GM10847 (cell line): ENCODE measurements around the gene EGFR.

ENCODE experiments used
- POLR2A ChIP-seq: IDR thresholded peaks from 2 replicates; pipeline ENCODE4 v1.6.1; 2011; ENCODE audit not compliant: insufficient read length; ENCODE audit errors: extremely low read depth

The EGFR gene

DNA sequence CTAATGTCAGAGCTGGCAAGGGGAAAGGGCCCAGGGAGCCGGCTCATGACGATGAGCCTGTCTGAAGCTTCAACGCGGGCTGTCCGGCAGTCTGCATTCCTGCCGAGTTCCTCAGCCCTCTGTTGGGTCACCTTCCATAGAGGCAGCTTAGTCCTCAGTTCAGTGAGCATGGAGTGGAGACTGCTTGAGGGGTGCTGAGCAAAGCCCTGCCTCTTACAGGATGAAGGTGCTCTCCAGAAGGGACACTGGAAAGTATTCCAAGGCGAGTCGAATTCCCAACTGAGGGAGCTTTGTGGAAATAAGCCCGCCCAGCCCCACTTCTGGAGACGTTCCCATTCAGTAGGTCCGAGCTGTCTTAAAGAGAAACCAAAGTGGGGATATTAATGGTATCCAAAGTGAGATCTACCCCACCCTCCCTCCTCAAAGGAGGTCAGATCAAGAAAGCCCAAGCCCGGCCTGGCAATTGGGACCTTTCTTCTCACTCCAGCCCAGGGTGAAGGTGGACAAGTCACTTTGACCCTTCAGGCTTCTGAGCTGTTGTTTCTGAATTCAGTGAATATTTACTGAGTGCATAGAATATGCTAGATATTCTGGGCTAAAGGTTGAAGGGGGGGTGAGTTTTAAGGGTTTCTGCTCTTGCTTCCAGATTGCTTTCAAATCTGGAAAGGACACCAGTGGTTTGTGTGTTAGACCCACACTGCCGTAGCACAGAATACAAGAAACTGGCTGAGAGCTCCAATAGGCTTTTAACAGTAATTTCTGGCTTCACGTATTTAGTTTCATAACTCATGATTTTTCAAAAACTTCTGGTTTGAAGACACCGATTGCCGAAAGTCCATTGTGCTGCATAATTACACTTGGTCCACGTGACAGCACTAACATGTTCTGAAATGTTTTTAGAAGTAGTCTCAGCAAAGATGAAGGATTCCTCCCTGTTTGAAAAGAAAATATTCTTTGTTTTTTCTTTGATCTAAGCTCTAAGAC is 3.5 kb downstream of the EGFR start:
- no peak for TF ChIP-seq POLR2A

DNA sequence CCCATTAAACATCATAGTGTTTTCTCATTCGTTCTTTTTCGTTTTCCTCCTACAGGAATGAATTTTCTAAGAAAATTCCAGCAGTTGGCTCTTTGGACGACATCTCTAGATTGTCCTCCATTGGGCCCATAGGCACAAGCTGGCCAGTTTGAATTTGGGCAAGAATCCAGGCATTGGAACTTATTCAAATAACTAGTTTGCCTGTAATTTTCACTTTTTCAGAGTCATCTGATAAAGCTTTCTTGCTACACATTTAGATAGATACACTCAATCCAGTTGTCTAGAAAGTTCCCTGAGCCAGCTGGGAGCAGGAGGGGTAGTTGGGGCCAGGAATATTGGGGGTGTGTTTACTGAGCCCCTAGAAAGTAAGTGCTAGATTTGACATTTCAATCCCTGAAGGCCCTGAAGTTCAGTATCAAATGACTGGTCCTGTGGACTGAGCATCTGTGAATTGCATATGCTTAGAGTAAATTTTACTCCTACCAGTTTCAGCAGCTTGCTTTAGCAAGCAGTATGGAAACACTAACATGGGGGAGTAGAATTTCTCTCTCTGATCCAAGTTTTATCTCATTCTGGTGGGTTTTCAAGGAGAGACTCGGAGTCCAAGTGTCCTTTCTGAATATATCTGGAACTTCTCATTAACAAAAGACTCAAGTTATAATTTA is 5.2 kb downstream of the EGFR start:
- no peak for TF ChIP-seq POLR2A

DNA sequence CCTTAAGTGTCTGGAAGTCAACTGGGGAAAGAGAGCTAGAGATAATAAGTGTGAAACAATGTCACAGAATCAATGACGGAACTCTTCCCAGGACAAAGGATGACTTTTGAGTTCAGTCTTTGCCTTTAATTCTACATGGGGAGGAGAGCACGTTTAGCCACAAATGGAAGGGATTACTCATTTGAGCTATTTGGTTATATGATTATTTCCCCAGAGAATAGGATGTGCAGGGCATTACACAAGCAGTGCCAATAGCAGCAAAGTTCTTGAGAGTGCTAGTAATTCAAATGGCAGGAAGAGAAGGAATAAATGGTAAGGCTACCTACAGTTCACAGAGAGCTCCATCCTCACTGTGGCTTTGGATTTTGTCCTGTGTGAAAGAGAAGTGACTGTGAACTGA is 6.0 kb downstream of the EGFR start:
- no peak for TF ChIP-seq POLR2A

DNA sequence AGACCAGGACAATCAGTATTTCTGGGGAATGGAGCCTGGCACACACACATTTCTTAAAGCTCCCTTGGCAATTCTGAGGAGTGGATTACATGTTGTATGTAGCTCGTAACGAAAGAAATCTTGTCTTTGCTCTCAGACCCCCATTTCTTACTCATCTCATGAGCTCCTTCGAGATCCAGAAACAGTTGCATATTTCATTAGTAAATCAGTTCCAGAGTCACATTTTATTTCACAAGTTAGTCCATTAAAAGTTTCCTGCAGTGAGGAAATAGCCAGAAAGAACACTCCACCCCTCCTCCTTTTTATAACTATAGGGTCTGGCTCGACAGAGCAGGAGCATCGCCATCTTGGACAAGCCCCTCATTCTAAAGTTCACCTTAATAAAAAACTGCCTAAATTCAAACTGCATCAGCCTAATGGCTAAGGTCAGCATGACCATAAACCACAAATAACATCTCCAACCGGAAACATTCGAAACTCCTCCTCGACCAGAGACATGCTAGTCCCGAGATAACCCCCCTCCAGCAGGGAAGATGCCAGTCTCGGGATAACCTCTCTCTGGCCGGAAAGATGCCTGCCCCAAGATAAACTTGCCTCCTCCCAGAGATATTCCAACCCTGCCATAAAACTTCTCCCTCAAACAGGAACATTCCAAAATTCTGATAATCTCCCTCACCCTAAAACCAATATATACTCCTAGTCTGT is 7.4 kb downstream of the EGFR start:
- no peak for TF ChIP-seq POLR2A

DNA sequence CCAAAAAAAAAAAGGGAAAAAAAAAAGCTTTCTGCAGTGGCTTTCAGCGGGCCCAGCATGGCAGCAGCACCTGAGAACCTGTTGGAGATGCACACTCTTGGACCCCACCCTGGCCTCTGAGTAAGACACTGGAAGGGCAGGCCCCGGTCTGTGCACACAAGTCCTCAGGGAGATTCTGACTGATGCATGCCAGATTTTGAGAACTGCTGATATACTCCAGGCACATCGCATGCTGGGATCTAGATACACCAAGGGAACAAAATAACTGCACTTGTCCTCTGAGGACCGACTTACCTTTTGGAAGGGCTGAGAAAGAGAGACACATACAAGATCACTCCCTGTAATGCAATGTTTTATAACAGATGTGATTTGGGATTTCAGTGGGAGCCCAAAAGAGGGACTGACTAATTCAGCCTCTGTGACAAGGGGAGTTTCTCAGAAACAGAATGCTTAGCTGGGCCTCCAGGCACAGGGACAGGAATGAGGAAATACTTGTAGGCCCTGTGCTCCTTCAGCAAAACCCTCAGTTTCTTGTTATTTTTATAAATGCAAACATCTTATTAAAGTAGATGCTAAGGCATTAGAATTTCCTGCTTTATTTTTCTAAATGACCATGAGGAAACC is 8.2 kb downstream of the EGFR start:
- no peak for TF ChIP-seq POLR2A

DNA sequence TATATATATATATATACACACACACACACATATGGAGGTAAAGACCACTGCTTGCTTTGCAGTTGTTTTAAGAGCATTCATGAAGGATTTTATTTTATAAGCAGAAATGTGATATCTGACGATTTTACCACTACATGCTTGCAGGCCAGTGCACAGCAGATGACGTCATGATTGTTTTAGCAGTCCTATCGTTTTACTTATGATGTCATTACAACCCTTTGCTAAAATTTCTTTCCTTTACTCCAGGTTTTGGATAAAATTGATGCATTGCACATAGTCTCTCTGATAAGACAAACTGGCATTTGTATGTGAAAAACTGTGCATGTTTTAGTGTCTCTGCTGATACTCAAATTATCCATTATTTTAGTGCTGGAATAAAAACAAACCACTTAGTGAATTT is 9.2 kb downstream of the EGFR start:
- no peak for TF ChIP-seq POLR2A

DNA sequence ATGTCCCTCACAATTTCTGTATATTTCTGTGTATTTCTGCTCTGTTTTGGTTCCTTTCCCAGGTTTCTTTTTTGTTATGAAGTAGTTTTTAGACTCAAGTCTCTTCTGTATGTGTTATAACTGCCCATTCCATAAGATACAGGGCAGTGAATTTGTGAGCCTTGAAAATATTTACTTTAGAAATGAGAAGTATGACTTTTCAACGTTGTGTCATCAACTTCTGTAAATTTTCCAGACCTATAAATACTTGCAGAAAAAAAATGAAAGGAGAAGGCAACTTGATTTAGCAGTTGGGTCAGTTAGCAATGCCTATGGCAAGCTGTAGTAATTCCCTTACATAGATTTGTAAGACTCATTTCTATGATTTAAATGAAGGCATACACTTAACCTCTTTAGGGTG is 11.5 kb downstream of the EGFR start:
- TF ChIP-seq POLR2A = no peak

DNA sequence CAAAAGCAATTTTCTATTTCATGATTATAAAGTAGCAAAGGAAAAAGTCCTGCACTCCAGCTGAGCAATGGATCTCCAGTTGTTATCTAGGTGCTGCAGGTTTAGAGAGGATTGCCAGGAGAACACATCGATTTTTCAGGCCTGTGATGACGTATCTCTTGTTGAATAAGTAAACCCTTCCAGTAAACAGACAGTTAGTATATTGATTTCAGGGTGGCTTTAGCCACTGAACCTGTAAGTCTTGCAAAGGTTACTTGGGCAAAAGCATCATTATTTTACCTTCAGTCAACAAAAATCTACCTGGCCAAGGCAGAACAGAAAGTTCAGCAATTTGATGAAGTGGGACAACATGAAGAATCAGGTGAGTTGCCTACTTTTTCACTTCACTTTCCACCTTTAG is 12.3 kb downstream of the EGFR start:
- no peak for TF ChIP-seq POLR2A

DNA sequence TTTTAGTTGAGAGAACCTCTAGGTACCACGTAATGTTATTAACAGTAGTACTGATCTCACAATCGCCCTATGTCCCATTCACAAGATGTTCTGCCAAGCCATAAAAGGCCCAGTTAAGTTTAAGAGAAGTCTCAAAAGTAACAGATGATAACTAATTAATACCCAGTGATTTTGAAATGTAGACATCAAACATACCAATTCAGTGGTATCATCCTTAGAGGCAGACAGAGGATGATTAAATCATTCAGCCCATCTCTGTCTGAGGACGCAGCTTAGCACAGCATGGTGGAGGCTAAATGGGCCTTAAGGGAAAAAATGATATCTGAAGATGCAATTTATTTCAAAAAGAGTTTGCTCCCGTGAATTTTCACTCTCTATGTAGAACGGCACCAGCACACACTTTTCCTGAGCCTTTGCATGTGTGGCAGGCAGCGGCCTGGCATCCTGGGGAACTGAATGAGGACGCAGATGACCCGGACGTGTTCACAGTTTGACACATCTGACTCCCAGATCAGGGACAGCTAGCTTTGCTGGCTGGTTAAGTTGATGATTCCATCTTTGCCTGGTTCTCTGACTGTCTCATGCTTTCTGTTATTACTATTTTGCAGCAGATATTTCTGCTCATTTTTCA is 13.4 kb downstream of the EGFR start:
- no peak for TF ChIP-seq POLR2A

DNA sequence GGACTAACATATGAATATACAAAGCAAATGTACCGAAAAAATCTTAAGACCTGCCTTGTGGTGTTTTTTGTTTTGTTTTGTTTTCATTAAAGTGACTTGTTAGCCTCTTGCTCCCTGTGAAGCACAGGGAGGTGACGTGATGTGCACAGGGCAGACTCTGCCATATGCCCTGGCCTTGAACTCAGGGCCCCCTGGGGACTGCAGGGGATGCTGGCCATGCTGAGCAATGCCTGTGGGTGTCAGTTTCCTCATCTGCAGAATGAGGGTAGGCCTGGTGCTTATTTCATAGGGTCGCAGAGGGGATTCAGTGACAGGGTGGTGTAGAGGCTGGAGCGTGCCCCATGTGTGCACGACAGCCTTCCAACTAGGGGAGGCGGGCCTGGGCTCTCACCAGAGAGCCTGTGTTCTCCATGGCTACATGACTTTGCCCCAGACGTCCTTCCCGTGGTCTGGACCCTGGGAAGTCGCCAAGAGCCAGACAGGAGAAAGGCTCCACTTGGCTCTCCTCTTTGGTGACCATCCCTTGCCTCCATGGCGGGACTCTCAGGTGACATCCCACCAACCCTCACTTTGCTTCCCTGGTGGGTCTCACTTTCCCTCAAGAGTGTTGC is 14.5 kb downstream of the EGFR start:
- TF ChIP-seq POLR2A = no peak

DNA sequence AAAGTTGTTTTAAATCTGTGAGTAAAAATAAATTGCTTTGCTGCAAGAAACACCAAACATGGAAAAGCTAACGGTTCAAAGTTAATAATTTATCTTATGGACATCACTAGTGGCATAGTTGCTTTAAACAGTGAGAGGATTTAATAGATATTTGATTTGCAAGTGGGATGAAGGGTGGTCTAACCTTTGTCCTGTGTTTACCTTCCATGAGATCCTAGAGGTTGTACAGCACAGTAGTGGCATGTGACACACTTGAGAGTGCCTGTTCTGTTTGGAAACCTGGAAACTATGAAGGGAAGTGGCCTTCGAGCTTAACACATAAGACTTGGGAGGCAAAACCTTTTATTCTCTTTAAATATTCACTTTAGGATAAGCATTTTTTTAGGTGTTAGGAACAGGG is 16.0 kb downstream of the EGFR start:
- no peak for TF ChIP-seq POLR2A

DNA sequence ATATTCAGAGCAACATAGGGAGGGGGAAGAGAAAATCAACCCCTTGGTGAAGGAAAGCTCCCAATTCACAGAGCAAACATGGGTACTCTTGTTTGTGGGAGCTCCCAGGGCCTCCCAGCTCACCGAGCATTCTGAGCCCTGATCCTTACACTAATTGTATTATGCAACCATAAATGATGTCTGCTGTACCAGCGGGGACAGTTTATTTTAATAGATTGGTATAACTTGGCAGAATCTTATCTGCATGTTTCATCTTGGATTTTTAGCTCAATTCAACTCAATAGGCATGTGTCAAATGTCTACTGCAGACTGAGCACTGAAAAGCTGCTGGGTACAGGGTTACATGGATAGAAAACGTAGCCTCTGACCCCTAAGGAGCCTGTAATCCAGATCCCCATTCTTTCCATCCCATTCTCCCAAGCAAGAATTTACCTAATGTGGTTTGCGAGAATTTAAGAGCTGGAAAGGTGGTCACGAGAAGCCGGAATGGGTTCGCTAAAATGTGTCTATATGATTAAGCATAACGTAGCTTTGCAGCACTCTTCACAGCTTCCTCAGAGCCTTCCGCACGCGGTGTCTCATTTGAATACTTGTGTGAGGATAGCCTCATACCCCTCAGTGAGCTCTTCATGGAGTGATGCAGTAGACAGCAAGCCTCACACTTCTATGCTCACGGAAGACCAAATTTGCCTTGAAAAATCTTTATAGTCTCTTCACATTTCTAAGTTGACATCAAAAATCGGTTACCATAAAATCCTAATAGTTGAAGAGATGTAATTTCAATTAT is 18.3 kb downstream of the EGFR start:
- no peak for TF ChIP-seq POLR2A

DNA sequence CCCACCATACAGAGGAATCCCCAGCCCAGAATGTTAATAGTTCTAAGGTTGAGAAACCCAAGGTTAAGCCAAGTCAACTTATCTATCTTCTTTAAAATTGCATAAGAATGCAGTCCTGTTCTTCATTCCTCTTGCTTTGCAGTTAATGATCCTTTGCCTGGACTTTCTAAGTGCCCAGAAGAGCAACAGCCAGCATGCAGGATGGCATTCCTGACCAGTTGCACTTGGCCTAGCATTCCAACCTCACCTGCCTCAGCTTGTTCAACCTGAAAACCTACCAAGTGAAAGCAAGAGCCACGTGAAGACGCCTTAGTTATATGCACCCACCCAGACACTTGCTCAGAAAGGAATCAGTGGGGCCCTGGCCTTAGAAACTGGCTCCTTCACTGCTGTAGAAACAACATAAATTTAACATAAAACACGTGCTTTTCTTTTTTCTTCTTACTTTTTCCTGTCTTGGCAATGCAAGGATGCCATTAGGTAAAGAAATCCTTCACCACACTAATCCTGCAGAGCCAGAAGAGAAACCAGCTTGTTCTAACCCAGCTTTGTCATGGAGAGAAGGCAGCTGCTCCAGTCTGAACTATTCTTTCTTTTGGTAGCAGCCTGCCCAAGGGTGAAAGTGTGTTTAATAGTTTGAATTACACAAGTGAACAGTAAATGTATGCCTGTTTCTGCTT is 25.0 kb downstream of the EGFR start:
- no peak for TF ChIP-seq POLR2A
